ENCODE data around the gene GABRG3.

GRCh38 chr15:26934848-26935247, 36.1 kb upstream of the GABRG3 start:
- no peak for TF ChIP-seq CTCF (conservative IDR thresholded peaks at IDR 0.05; ENCODE audit: low read depth in 2 of 2)
- TF ChIP-seq POLR2AphosphoS5 (IDR thresholded peaks at IDR 0.05; ENCODE audit: low read depth) = no peak
- no peak for TF ChIP-seq EZH2phosphoT487 (IDR thresholded peaks at IDR 0.05; ENCODE audit: unreplicated experiment)
- TF ChIP-seq STAT1 (IDR thresholded peaks at IDR 0.05; ENCODE audit: unreplicated experiment) = no peak
- no peak for TF ChIP-seq REST (IDR thresholded peaks at IDR 0.05; ENCODE audit: unreplicated experiment)
- TF ChIP-seq EZH2 (IDR thresholded peaks at IDR 0.05; ENCODE audit: low read depth, unreplicated experiment) = no peak
- no peak for TF ChIP-seq NANOG (IDR thresholded peaks at IDR 0.05; ENCODE audit: borderline replicate concordance)
- TF ChIP-seq ETS1 (IDR thresholded peaks at IDR 0.05) = no peak
- no peak for TF ChIP-seq CREB1 (CRISPR knock-in tag; IDR thresholded peaks at IDR 0.05; ENCODE audit: low read depth)
- no peak for TF ChIP-seq JUNB (IDR thresholded peaks at IDR 0.05; ENCODE audit: unreplicated experiment)
- TF ChIP-seq ZNF114 (CRISPR knock-in tag; IDR thresholded peaks at IDR 0.05) = no peak
- no peak for TF ChIP-seq ZNF331 (CRISPR knock-in tag; IDR thresholded peaks at IDR 0.05; ENCODE audit: low read depth)
- no peak for TF ChIP-seq ZNF462 (CRISPR knock-in tag; IDR thresholded peaks at IDR 0.05)

Data from GM23338 (cell line).